ENCODE results near the gene PRPF40A. TPM values are rescaled to one million over a fixed set of nuclear protein-coding genes. Genes with fewer than 3 reads are reported as not detected.

The PRPF40A gene
- total and polyA plus RNA-seq, 2 of the 8 experiments (the other 6 are each of a cell fraction or from before 2014, with no cell fraction given), result 85.5 to 176 TPM

GRCh38 chr2:152618193-152618564 is 99.1 kb downstream of the PRPF40A start (continued):
- no peak for TF ChIP-seq SAP30 (IDR thresholded peaks at IDR 0.05; ENCODE audit: insufficient read depth, insufficient replicate concordance, low read length)

Data from H1 (cell line).